Retina (tissue), 1 donor: ENCODE results near the gene CLN6.
"Not testable (repeated sequence)": the region's sequence is repeated elsewhere in the genome, so short reads cannot be mapped to it uniquely, and the experiment has no call there.

Experiments
- DNase-seq: peaks from one replicate; pipeline ENCODE4 v3.0.0-alpha.2; 2016

CLN6 gene

DNA sequence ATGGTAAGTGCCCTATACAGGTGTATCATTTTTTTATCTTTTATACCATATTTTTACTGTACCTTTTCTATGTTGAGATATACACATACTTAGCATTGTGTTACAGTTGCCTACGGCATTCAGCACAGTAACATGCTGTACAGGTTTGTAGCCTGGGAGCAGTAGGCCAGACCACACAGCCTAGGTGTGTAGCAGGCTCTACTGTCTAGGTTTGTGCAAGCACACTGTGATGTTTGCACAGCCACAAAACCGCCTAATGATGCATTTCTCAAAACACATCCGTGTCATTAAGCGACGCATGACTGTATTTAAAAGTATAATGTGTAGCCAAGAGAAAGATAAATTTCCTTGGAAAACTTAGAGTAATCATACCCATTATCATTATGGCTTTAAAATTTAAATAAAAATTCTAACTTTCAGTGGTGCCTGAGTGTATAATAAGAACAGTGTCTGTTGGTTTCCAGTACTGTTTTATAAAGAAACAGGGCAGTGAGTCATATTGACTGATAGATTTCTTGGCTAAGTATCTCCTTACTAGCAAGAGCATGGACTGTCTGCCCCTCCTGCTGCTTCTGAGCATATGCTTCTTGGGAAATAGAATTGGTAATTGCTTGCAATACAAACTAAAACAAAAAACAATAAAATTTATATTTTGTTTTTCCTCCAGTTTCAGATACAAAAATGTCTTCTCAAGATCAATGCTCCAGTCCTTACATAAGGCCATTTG, 42.7 kb downstream of the CLN6 start:
- DNase-seq = no peak

DNA sequence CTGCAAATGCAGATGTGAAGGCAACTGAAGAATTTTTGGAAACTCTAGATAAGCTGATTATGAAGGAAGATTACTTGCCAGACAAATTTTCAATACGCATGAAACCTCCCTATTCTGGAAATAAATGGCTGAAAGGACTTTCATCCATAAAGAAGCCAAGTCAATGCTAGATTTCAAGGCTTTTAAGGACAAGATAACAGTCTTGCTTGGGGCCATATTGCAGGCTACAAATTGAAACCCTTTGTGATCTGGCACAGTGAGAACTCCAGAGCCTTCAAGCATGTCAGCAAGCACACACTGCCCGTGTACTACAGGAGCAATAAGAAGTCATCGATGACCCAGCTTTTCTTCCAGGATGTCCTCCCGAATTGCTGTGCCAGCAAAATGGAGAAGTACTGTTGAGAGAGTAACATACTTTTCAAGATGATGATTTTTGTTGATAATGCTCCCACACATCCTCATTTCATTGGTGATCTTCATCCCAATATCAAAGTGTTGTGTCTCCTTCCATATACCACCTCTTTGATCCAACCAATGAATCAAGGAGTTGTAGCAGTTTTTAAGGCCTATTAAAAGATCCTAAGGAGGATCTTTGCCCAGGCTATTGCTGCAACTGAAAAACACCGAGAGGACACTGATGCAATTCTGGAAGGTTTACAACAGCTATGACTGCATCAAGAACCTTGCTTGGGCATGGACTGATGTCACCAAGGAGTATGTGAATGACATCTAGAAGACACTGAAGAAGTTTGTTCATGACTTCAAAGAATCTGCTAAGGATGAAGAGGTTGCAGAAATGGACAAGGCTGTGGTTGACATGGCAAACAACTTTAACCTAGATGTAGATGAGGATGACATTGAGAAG, 44.7 kb downstream of the CLN6 start:
- no peak for DNase-seq

GRCh38 chr15:68183616-68184315, 45.8 kb downstream of the CLN6 start:
- no peak for DNase-seq

DNA sequence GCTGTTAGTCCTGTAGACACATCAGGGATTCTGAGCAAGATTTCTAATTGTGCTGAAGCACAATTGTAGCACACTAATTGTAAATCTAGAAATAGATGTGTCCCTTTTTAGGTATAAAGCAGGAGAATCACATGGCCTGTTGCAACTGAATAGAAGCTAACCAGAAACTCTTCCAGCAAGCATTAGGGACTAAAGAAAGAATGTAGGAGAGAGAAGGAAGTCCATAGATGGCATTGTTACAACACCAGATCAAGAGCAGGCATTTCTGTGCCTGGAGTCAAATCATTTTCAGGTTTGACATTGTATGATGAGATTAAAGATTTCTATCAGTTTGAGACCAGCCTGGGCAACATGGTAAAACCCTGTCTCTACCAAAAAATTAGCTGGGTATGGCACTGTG, 51.8 kb downstream of the CLN6 start:
- DNase-seq = no peak

DNA sequence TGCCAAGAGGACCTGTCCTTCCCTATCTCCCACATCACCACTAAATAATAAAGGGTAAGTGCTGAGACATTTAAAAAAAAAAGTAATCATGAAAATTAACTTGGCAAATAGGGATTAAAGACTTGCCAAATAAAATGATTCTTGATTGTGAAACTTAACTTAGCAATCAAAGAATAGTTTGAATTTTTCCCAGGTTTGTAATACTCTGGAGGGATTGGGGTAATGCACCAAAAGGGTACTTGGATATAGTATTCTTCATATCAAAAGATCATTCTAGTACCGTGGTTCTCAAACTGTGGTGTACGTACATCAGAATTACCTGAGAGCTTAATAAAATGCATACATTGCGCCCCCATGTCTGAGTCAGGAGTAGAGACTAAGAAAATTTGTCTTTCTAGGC, 52.9 kb downstream of the CLN6 start:
- no peak for DNase-seq

DNA sequence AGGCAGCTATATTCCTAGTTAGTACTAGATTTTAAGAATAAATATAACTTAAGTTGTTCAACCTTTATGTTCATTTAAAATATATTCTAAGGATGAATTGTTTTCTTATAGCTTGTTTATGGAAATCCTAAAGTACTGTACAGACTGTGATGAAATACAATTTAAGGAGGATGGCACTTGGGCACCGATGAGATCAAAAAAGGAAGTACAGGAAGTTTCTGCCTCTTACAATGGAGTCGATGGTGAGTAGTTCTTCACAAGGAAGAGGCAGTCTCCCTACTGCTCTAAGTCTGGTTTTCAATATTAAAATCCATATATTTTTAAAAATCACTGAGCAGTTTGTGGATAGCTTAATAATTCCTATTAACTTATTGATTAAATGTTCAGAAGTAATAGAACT, 54.0 kb downstream of the CLN6 start:
- DNase-seq = no peak

DNA sequence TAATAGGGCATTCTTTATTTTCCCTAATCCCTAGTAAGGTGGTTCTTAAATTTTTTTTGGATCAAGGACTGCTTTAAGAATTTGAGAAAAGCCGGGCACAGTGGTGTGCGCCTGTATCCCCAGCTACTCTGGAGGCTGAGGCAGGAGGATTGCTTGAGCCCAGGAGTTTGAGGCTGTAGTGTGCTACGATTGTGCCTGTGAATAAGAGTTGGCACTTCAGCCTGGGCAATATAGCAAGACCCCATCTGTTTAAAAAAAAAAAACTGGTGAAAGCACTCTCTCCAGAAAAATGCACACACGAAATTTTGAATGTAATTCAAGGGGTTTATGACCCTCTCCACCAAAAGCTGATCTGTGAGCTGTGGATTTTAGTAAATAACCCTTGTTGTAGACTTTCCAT, 56.4 kb downstream of the CLN6 start:
- no peak for DNase-seq

DNA sequence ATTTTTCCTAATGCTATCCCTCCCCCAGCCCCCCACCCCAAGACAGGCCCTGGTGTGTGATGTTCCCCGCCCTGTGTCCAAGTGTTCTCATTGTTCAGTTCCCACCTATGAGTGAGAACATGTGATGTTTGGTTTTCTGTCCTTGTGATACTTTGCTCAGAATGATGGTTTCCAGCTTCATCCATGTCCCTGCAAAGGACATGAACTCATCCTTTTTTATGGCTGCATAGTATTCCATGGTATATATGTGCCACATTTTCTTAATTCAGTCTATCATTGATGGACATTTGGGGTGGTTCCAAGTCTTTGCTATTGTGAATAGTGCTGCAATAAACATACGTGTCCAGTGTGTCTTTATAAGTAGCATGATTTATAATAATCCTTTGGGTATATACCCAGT, 57.5 kb downstream of the CLN6 start:
- not testable (repeated sequence) for DNase-seq

DNA sequence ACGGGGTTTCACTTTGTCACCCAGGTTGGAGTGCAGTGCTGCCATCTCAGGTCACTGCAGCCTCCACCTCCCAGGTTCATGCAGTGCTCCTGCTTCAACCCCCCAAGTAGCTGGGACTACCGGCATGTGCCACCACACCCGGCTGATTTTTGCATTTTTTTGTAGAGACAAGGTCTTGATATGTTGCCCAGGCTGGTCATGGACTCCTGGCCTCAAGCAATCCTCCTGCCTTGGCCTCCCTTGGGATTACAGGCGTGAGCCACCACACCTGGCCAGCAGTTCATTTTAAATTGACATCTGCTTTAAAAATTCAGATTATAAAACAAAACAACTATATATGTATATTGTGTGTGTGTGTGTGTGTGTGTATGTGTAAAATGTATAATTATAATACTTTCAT, 62.7 kb downstream of the CLN6 start:
- DNase-seq = no peak

DNA sequence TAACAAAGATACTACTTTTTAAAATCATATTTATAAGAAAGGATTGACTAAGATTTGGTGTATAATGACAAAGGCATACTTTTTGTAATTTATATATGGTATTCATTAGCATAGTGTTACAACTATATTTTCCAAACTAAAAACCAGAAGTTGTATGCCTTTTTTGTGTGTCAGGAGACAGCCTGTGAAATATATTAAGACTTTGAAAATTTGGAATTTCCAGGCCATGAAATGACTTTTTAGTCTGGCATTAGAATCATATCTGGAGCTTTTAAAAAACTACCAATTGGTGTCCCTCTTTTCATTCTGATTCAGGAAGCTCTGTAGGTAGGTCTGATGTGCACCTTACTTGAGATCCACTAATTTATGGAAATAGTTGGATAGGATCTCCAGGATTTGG, 66.3 kb downstream of the CLN6 start:
- no peak for DNase-seq

DNA sequence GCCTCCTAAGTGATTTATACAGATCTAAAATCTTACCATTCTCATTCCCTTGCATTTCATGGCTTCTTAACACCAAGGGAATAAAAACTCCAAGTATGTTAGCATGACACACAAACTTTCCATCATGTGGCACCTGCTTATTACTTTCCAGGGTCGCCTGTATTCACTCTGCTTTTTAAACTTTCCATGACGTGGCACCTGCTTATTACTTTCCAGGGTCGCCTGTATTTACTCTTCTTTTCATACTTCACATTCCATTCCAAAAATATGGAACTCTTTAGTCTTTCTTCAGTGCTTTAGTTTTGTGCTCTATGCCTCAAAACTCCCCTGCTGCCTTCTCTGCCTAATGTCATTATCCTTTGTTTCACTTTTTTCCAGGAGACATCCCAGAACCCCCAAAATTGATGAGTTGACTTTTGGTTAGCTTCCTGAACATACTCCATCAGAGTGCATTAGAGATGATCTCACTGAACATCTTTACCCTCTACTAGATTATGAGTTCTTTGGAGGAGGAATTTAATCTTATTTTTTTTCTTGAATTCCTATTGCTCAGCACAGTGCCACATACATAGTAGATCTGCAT, 71.4 kb downstream of the CLN6 start:
- no peak for DNase-seq

DNA sequence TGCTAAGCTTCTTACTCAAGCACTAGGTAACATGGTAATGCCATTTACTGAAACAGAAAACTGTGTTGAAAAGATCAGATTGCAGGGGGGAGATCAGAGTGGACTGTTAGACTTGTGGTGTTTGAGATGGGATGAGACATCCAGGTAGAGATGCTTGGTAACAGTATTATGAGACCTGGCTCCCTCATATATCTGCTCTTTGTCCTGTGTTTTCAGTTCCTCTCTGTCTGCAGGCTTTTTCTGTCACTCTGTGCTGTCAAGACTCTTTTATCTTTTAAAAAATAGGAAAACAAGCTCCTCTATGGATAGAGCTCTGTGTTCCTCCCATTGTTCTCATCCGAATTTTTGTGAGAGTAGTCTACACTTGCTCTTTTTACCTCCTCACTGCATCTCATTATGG, 72.5 kb downstream of the CLN6 start:
- no peak for DNase-seq
